COLO668 (cell line): ENCODE data around the gene SEC16A.
"Not testable (repeated sequence)": the region's sequence is repeated elsewhere in the genome, so short reads cannot be mapped to it uniquely, and the experiment has no call there.

ENCODE experiments used
- DNase-seq: peaks from one replicate; lab custom pipeline; 2025; ENCODE audit not compliant: unreplicated experiment; lab: John Stamatoyannopoulos, UW

SEC16A gene

DNA sequence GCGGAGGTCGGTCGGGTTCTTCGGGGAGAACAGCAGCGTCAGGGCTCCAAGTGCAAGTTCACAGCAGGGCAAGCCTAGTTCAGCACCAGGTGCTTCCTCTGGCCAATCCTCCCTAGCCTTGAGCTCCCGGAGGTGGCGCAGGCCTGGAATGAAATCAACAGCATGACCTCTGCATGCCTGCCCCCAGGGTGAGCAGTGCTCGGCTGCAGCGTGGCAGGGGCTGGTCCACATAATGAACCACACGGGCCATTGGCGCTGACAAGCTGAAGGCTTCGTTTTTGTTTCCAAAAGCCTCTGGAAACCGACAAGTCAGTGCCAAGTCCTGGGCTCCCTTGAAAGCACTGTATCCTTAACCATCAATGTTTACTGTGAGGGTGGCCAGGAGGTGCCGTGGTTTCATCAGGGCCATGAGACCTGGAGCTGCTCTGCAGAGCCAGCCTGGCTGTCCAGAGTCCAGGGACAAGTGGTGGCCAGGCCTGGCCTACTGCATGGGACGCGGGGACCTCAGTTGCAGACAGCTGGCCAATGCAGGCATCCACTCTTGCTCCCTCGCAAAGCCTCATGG lies 41.1 kb downstream of the SEC16A start:
- DNase-seq, result no peak

DNA sequence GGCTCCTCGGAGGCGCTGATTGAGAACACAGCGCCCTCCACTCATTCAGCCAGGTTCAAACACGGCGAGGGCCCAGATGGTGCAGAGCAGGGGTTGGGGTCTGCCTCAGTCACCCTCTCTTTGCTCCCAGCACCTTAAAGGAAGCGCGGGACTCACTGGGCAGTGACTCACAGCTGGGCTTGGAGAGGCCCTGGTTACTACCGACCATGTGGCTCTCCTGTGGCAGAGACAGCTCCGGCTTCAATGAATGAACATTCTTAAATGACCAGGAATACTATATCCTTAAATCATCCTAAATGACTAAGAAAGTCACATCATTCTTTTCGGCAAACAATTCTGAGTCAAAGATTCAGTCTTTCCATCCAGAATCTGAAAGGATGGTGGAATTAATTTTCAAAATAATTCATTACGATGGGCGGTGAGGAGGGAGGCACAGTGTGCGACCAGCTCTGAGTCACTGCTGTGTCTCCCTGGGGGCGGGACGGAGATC lies 41.6 kb downstream of the SEC16A start:
- no peak for DNase-seq

DNA sequence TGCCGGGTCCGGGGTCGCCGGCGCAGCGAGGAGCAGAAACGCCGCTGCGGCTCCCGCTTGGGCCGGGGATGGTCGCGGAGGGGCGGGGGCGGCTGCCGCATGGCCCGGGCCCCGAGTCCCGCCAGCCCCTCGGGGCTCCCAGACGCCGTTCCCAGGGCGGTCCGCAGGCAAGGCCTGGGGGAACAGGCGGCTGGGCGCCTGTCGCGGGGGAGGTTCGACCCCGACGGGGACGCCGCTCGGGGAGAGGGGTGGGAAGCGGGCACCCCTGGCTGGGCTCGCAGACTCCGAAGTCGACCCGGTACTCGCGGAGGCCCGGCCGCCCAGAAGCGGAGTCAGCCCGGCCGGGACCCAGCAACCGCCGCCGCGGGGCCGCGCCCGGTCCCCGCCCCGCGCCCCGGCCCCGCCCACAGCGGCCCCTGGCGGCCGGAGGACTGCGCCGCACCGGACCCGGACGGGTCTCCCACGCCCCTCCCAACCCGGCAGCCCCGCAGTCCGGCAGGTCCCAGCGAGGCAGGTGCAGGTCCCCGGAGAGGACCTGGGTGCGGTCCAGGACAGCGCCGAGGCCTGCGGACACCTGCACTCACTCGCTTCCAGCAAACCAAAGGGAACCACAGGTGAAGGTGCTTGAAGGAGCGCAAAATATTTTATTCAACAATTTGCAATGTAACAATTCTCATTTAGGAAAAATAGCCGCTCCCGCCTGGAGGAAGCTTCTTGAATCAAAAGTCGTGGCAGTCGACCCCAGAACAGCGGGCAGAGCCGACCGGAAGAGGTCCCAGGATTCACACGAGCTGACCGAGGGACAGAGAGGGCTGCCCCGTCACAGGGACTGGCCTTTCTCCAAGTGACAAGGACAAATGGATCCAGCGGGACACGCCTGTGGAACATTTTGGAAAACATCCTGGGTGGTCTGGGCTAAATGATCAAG lies 43.1 kb downstream of the SEC16A start, which contains the start of gene INPP5E:
Gene INPP5E, minus strand, starts transcription at position 365 of the 928 bp plus-strand sequence. CDS start 426 bp downstream, outside the sequence.
- peak; percentile 84 for DNase-seq

DNA sequence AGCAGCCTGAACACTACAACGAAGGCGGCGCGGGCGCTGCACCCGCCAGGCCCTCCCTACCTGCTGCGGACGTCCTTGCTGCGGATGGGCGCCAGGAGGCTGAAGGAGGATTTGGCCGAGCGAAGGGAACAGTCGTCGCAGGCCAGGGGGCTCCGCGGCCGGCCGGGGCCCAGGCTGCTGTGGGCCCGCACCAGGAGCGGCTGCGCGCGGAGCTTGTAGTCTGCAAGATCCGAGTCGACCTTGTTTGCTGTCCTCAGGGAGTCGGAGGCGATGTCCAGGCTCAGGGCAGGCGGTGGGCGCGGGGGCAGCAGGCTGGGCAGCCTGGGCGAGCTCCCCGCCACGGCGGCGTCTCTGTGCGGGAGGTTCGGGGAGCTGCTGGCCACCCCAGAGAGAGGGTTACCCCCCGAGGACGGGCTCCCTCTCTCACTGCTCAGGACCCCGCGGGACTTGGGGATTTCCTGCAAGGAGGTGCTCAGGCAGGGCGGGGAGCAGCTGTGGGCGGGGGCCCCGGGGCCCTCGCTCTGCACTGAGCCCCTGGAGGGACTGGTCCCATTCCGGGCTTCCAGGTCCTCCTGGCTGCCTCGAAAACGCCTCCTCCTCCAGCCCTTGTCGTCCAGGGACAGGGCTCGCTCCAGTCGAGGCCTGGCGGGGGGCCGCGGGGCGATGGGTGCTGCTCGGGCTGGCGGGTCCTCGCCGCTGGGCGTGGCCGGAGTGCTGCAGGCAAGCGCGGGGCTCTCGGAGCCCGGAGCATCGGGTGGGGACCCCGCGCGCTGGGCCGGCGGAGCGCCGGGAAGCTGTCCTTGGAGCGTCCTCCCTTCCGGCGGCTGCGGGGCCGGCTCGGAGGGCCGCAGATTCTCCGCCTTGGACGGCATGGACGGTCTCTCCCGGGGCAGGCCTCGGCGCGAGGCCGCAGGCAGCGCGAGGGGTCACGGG lies 44.0 kb downstream of the SEC16A start:
- DNase-seq, result peak; percentile 48

DNA sequence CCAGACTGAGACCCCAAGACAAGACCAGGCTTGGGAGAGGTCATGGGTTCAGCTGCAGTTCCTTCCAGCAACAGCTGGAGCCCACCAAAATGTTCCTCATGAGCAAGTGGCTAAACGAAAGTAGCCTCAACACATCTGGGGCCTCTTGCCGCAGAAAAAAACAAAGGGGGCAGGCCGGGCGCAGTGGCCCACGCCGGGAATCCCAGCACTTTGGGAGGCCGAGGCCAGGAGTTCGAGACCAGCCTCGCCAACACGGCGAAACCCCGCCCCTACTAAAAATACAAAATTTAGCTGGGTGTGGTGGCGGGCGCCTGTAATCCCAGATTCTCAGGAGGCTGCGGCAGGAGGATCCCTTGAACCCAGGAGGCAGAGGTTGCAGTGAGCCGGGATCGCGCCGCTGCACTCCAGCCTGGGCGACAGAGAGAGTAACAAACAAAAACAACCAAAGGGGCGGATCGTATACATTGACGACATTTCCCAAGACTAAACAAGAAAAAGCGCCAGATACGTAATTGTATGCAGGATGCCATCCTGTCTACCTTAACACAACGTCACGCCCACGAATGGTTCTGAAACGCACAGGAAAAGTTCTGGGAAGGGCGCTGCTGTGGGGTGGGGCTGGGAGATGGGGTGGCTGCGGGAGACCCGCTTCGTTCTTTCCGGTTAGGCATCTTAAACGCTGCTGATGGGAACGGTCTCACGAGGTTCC lies 44.8 kb downstream of the SEC16A start:
- DNase-seq, result no peak

DNA sequence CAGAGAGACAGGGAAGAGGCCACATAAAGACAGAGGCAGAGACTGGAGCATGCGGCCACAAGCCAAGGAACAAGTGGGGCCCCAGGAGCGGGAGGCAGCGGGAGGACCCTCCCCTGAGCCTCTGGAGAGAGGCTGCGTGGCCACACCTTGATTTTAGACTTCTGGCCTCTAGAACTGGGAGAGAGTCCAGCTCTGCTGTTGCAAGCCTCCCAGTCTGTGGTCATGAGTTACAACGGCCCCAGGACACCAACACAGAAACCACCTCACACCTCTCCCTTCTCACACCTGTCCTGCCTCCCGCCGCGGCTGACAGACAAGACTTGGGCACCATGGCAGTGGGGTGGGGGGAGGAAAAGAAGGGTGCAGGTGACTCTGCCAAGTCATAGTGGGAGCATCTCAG lies 45.4 kb downstream of the SEC16A start:
- DNase-seq, result peak; percentile 27

DNA sequence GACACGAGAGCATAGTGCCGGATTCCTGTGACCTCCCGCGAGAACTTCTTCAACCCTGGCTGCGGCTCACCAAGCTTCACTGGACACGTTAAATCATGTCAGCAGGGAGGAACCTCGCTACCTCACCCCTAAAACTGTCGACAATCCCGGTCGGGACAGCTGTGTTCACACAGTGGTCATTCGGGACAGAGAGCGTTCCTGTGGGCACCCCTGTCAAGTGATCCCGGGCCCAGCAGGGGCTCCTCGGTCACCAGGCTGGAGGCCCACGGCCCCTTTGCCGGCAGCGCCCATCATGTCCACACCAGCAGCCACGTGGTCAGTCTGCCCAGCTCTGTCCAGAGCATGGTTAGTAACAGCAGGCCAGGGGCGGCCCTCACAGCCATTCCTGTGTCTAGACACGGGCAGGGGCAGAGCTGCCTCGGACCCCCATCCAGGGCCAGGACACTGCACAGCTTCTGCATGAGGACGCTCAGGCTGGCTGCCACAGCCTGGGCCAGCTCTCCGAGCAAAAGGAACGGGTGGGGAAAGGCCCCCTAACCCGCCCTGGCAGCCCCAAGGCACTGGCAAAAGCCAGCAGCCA lies 46.7 kb downstream of the SEC16A start:
- no peak for DNase-seq

DNA sequence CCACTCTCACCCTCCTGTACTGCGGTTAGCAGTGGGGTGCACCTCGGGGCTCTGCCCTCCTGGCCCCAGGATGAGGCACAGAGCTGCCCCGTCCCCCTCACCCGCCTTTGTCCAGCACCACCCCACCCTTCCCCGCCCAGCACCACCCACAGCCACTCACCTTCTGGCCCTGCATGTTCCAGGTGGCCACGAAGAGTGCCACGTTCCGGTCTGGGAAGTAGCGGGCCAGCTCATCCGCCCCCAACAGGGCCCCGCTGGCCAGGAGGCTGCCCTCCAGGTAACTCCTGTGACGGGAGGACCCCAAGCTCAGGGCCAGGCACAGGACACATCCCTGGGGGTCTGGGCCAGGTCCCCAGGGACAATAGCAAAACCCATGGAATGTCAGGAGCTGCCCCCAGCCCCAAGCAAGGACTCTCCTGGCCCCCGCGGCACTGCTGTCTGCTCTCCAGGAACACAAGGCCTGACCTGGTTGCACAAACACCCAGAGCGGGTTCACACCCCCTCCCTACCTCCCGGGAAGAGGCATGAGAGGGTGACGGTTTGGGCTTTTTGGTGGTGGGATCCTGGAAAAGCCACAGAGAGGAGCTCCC lies 48.2 kb downstream of the SEC16A start:
- no peak for DNase-seq

DNA sequence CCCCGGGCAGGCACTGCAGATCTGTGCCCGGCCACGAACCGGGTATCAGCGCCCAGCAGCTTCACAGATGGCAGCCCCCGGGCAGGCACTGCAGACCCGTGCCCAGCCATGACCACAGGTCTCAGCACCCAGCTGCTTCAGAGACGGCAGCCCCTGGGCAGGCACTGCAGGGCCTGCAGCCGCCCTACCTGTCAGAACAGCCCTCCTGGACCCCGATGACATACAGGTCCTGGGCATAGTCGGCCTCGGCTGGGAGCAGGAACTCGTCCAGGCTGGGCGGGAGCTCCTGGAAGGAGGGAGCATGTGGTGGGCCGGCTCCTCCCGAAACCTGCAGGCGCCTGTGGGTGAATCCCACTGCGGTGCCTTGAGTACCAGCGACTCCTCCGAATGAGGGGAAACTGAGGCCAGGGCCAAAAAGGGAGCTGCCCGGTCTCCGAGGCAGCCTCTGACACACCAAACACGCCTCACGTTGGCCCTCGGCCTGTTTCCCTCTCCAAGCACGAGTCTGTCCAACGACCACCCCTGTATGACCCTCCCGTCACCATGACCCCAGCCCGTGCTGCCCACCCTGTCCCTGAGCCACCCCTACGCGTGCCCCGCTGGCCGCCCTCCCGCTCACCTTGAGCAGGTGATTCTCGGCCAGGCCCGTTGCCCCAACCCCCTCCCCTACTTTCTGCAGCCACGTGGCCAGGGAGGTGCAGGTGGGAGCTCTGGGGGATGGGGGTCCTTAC lies 48.8 kb downstream of the SEC16A start:
- DNase-seq, result no peak

DNA sequence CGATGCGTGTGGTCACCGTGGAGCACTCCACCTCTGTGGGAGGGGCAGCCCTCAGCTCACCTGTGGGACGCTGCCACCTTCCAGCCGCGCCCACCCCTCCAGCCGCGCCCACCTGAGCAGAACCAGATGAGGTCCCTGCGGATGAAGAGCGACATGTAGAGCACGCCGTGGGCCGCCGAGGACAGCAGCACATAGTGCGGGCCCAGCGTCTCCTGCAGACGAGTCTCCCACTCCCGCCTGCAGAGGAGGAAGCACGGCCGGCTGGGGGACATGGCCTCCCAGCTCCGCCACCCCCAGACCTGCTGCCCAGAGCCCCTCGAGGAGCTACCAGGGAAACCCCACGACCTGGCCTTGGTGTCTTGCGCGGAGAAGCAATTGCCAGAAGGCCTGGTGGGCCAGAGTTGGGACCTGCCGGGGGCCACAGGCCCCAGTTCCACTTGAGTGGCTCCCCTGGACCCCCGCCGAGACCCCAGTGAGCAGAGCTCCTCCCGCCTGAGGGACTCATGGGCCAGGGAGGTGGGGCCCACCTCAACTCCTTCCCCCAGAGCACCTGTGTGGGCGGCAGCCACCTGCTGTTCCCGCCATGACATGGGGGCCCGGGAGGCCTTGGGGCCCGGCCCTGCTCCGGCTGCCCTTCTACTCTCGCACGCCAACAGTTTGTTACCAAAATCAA lies 49.7 kb downstream of the SEC16A start:
- no peak for DNase-seq

DNA sequence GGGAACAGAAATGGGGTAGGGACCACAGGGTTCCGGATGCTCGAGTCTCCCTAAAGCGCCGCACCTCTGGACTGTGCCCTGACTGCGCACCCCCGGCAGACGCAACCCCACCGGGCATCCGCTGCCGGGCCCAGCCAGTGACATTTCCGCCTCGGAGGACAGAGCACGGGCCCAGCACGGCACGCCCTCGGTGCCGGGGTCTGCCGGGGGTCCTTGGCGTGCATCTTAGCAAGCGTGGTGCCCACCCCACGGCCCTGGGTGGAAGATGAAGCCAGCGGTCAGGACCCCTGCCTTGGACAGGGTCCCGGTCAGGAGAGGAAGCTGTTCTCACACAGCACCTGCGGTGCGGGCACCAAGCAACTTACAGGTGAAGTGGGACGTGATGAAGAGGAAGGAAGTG lies 50.2 kb downstream of the SEC16A start:
- DNase-seq, result no peak

DNA sequence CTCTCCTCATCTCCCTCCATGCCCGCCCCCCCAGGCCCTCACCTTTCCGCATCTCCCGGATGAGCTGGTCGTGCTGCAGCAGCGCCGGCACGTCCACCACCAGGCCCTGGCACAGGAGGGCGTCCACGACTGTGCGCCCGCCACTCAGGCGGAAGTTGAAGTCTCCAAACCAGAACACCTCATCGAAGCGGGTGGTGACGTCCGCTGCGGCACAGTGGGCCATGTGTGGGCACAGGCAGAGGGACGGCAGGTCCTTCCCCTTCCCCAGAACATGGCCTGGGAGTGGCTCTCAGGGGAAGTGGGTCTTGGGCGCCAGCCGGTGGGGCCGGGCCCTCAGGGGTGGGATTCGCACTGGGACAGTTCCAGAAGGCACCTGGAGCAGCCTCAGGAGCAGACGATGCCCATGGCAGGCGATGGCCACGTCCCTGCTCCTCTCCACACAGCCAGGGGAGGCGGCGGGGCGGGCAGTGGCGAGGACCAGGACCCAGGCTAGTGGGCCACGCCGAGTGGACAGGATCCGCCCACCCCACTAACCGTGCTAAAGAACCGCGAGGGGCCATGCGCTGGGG lies 51.0 kb downstream of the SEC16A start:
- no peak for DNase-seq

DNA sequence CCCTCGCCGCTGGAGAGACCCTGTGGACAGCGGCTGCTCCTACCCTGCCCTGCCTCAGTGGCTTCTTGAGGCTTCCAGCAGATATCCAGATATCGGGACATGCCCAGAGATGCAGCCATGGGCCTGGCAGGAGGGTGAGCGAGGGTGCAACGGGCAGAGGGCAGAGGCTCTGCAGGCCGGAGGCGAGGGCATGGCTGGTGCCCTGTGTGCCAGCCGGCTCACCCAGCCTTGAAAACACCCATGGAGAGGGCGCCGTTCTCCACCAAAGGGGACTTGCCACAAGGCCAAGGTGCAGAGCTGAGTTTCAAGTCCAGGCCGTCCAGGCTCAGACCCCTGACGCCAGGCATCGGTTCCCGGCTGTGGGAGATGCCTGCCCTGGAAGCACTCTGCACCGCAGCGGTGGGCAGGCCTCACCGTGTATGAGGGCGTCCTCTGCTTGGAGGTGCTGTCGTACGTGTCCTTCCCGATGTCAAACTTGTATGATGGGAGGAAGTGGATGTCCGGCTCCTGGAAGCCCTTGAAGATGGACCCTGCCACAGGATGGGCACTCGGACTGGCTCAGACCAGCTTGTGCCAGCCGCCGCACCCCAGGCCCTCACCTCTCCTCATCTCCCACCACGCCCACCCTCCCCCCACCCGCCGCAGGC lies 52.1 kb downstream of the SEC16A start:
- DNase-seq, result no peak

DNA sequence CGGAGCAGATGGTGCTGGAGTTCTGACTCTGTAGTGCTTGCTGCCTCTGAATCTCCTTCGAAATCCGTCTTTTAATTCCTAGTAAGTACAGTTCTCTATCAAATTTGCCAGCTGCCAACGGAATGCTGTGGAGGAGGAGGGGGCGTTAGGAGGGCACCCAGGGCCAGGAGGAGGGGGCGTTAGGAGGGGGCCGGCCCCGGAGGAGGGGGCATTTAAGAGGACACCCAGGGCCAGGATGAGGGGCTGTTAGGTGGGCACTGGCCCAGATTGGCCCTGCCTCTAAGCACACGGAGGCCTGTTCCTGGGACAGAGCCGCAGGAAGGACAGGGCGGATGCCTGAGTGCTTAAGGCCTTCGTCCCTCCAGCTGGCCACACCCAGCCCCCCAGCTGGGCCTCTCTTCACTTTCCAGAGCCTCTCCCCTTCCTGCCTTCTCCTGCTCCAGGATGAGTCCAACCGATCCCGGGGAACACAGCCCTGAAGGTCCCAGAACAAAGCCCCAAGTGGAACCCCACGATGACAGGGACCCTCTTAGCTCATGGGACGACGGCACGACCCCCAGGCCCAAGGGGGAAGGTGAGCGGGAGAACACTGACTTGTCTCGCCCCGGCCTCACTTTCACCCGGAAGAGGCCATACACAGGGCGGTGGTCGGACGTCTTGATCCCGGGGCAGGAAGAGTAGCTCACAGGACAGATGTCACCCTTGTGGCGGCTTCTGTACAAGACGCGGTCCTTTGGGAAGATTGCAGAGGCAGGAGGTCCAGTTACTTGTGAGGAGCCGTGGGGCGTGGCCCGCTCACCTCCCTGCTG lies 53.0 kb downstream of the SEC16A start:
- DNase-seq, result no peak

DNA sequence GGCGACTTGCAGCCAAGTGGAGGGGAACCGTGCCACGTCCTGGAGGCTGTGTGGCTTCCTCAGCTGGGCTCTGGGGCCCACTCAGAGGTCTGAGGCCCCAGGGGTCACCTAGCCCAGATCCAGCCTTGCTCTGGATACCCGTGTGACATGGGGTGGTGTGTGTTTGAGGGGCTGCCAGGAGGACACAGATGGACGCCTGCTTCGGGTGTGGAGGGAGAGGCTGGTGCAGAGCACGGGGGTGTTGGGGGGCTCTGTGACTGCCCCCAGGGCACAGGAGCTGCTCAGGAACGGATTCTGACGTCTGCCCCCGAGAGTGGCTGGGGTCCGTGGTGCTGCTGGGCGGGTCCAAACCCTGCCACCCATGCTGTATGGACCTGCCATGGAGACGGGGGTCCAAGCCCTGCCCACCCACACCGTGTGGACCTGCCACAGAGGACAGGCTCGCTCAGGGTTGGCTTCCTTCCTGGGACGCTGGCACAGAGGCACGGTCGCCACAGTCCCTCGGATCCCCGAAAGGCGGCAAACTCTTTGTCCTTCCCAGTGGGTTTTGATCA lies 53.7 kb downstream of the SEC16A start:
- no peak for DNase-seq

DNA sequence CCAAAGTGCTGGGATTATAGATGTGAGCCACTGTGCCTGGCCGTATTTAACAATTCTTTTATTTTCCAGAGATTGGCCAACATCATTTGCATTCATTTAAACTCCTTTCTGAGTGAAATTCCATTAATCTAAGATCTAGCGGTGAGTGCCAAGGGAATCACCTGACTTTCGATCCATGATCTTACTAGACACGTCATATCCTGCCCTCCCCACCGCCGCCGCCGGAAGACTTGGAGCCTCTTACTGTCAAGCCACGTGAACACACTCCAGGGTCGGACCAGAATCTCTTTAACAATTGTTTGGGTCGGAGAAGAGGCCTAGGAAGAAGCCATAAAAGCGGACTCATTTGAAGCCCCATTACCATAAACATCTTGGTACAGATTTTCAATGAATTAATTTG lies 56.1 kb downstream of the SEC16A start:
- no peak for DNase-seq

DNA sequence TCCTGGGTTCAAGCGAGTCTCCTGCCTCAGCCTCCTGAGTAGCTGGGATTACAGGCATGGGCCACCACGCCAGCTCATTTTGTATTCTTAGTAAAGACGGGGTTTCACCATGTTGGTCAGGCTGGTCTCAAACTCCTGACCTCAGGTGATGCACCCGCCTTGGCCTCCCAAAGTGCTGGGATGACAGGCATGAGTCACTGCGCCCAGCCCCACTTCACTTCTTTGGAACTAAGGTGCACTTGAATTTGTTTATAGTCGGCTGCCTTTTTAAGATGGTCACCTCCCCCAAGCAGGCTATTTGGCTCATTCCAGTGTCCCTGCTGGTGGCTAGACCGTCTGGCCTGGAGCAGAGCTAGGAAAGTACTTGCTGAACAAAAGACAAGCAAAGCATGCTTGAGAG lies 57.5 kb downstream of the SEC16A start:
- DNase-seq, result not testable (repeated sequence)
